ENCODE results near the gene ZNF692.

Gene ZNF692

DNA sequence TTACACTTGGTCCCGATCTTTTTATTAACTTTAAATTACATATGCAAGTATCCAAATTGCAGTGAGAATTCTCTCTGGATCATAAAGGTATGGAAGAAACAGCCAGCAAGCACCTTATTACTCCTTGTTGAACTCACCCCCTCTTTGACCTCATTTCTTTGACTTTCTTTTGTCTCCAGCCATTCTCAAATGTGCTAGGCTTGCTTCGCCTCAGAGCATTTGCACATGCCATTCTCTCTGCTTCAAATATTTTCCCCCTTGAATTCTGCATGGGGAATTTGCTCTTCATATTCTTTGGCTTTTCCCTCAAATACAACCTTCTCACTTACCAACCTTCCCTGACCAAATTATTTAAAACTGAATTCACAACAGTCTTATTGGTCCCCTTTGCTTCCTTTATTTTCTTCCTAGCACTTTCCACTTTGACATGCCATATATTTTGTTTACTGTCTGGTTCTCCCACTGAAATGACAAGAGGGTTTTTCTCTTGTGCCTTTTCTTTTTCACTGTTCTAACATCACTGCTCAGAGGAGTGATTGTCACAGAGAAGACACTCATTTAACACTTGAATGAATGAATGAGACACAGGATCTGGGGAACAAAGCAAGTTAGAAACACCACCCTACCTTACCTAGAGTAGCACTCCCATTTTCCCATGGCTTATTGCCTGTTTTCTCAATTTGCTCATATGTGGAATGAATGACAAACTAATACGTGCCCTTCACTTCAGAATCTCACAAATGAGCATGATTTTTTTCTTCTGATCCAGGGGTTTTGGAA is 45.7 kb upstream of the ZNF692 start:
- no peak for TF ChIP-seq POLR2AphosphoS5 (IDR thresholded peaks at IDR 0.05; ENCODE audit: low read depth, low read length)
- no peak for TF ChIP-seq FOXP2 (optimal IDR thresholded peaks at IDR 0.05; ENCODE audit: borderline replicate concordance, extremely low read depth, extremely low read length, insufficient read depth)
- no peak for TF ChIP-seq SIN3A (IDR thresholded peaks at IDR 0.05; ENCODE audit: borderline replicate concordance, insufficient read depth, low read length)

GRCh38 chr1:248901578-248901977 is 42.7 kb upstream of the ZNF692 start:
- TF ChIP-seq SIN3A (IDR thresholded peaks at IDR 0.05; ENCODE audit: borderline replicate concordance, insufficient read depth, low read length) (no peak), FOXP2 (optimal IDR thresholded peaks at IDR 0.05; ENCODE audit: borderline replicate concordance, extremely low read depth, extremely low read length, insufficient read depth) (no peak), POLR2AphosphoS5 (IDR thresholded peaks at IDR 0.05; ENCODE audit: low read depth, low read length) (no peak), TAF1 (IDR thresholded peaks at IDR 0.05; ENCODE audit: borderline replicate concordance, insufficient read depth, low read length) (no peak)
- TF ChIP-seq, protein P1, sequence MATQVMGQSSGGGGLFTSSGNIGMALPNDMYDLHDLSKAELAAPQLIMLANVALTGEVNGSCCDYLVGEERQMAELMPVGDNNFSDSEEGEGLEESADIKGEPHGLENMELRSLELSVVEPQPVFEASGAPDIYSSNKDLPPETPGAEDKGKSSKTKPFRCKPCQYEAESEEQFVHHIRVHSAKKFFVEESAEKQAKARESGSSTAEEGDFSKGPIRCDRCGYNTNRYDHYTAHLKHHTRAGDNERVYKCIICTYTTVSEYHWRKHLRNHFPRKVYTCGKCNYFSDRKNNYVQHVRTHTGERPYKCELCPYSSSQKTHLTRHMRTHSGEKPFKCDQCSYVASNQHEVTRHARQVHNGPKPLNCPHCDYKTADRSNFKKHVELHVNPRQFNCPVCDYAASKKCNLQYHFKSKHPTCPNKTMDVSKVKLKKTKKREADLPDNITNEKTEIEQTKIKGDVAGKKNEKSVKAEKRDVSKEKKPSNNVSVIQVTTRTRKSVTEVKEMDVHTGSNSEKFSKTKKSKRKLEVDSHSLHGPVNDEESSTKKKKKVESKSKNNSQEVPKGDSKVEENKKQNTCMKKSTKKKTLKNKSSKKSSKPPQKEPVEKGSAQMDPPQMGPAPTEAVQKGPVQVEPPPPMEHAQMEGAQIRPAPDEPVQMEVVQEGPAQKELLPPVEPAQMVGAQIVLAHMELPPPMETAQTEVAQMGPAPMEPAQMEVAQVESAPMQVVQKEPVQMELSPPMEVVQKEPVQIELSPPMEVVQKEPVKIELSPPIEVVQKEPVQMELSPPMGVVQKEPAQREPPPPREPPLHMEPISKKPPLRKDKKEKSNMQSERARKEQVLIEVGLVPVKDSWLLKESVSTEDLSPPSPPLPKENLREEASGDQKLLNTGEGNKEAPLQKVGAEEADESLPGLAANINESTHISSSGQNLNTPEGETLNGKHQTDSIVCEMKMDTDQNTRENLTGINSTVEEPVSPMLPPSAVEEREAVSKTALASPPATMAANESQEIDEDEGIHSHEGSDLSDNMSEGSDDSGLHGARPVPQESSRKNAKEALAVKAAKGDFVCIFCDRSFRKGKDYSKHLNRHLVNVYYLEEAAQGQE (IDR thresholded peaks at IDR 0.05; ENCODE audit: insufficient read depth in 1 of 2, low read depth in 2 of 2, low read length in 2 of 2): no peak

GRCh38 chr1:248900637-248901036 is 41.8 kb upstream of the ZNF692 start:
- TF ChIP-seq FOXP2 (optimal IDR thresholded peaks at IDR 0.05; ENCODE audit: borderline replicate concordance, extremely low read depth, extremely low read length, insufficient read depth): no peak
- no peak for TF ChIP-seq TAF1 (IDR thresholded peaks at IDR 0.05; ENCODE audit: borderline replicate concordance, insufficient read depth, low read length)
- TF ChIP-seq, protein P1 (IDR thresholded peaks at IDR 0.05; ENCODE audit: insufficient read depth in 1 of 2, low read depth in 2 of 2, low read length in 2 of 2): no peak
- no peak for TF ChIP-seq POLR2AphosphoS5 (IDR thresholded peaks at IDR 0.05; ENCODE audit: low read depth, low read length)
- TF ChIP-seq SIN3A (IDR thresholded peaks at IDR 0.05; ENCODE audit: borderline replicate concordance, insufficient read depth, low read length): no peak

- TF ChIP-seq SIN3A (IDR thresholded peaks at IDR 0.05; ENCODE audit: borderline replicate concordance, insufficient read depth, low read length) (no peak), FOXP2 (optimal IDR thresholded peaks at IDR 0.05; ENCODE audit: borderline replicate concordance, extremely low read depth, extremely low read length, insufficient read depth) (no peak), POLR2AphosphoS5 (IDR thresholded peaks at IDR 0.05; ENCODE audit: low read depth, low read length) (no peak), TAF1 (IDR thresholded peaks at IDR 0.05; ENCODE audit: borderline replicate concordance, insufficient read depth, low read length) (no peak)
- TF ChIP-seq, protein P1 (IDR thresholded peaks at IDR 0.05; ENCODE audit: insufficient read depth in 1 of 2, low read depth in 2 of 2, low read length in 2 of 2): no peak
Measured at GRCh38 chr1:248897412-248898337, 38.8 kb upstream of the ZNF692 start.

- TF ChIP-seq, protein P1 (IDR thresholded peaks at IDR 0.05; ENCODE audit: insufficient read depth in 1 of 2, low read depth in 2 of 2, low read length in 2 of 2): no peak
- TF ChIP-seq POLR2AphosphoS5 (IDR thresholded peaks at IDR 0.05; ENCODE audit: low read depth, low read length) (no peak), FOXP2 (optimal IDR thresholded peaks at IDR 0.05; ENCODE audit: borderline replicate concordance, extremely low read depth, extremely low read length, insufficient read depth) (no peak), SIN3A (IDR thresholded peaks at IDR 0.05; ENCODE audit: borderline replicate concordance, insufficient read depth, low read length) (no peak), TAF1 (IDR thresholded peaks at IDR 0.05; ENCODE audit: borderline replicate concordance, insufficient read depth, low read length) (no peak)
Measured at GRCh38 chr1:248894837-248895236, 36.0 kb upstream of the ZNF692 start.
